ENCODE measurements around the gene CACNB4.
A peak's percentile ranks its signal among the peaks of the same experiment; 100 is the strongest.

Gene CACNB4

DNA sequence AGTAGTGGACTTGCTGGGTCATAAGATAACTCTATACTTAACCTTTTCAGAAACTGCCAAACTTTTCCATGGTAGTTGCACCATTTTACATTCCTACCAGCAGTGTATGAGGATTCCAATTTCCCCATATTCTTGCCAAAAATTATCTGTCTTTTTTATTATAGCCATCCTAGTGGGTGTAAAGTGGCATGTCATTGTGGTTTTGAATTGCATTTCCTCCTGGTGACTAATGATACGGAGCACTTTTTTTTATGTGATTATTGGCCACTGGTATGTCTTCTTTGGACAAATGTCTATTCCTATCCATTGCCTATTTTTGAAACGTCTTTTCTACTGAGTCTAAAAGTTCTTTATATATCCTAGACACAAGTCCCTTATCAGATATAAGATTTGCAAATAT is 44.3 kb downstream of the CACNB4 start:
- Histone ChIP-seq H3K27ac (ENCODE audit: low read depth, low read length) (peak overlapping the region; percentile 54), H2AFZ (ENCODE audit: low read length, unreplicated experiment) (peak overlapping the region; percentile 22), H3K4me1 (ENCODE audit: control insufficient read depth, insufficient read depth, low read length, unreplicated experiment) (peaks cover 16% of the 10 kb centered on the region)

DNA sequence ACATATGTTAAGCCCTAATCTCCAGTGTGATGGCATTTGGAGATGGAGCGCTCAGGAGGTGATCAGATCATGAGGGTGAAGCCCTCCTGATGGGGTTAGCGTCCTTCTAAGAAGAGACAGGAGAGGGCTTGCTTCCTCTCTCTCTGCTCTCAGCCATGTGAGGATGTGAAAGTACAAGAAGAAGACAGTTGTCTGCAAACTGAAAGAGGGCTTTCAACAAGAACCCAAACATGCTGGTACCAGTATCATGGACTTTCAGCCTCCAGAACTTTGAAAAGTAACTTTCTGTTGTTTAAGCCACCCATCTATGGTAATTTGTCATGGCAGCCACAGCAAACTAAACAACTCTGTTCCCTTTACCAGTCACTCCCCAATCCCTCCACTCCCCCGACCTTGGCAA is 47.4 kb downstream of the CACNB4 start:
- H3K4me1 ChIP-seq (ENCODE audit: control insufficient read depth, insufficient read depth, low read length, unreplicated experiment), result peaks cover 16% of the 10 kb centered on the region
- H3K27me3 ChIP-seq (ENCODE audit: insufficient read depth, low read length), result peaks cover 34% of the 10 kb centered on the region
- no peak overlapping the region for H2AFZ ChIP-seq (ENCODE audit: low read length, unreplicated experiment)
- no peak overlapping the region for H3K4me3 ChIP-seq (ENCODE audit: low read depth, low read length)
- H3K36me3 ChIP-seq (ENCODE audit: insufficient read depth, low read length), result no peaks in the 10 kb centered on the region
- H3K79me2 ChIP-seq (ENCODE audit: control insufficient read depth, insufficient read depth, low read length, unreplicated experiment), result no peaks in the 10 kb centered on the region
- no peak overlapping the region for H3K27ac ChIP-seq (ENCODE audit: low read depth, low read length)

More for the DNA sequence above, 44.3 kb downstream of the CACNB4 start:
- peaks cover 43% of the 10 kb centered on the region for H3K27me3 ChIP-seq (ENCODE audit: insufficient read depth, low read length)
- no peaks in the 10 kb centered on the region for H3K79me2 ChIP-seq (ENCODE audit: control insufficient read depth, insufficient read depth, low read length, unreplicated experiment)
- no peak overlapping the region for H3K4me3 ChIP-seq (ENCODE audit: low read depth, low read length)
- H3K36me3 ChIP-seq (ENCODE audit: insufficient read depth, low read length), result no peaks in the 10 kb centered on the region

DNA sequence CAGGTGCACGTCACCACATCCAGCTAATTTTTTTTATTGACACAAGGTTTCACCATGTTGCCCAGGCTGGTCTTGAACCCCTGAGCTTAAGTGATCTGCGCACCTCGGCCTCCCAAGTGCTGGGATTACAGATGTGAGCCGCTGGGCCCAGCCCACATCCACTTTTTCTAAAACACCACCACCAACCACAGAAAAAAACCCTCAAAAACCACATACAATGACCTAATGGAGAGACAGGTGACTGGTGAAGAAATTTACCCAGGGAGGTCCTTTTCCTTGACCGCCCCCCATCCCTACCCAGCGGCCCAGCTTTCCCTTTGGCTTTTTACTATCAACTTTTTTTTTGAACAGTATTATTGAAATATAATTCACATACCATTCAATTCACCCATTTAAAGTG is 47.9 kb downstream of the CACNB4 start:
- Histone ChIP-seq H3K4me1 (ENCODE audit: control insufficient read depth, insufficient read depth, low read length, unreplicated experiment) (peaks cover 16% of the 10 kb centered on the region), H3K27me3 (ENCODE audit: insufficient read depth, low read length) (peaks cover 35% of the 10 kb centered on the region)

DNA sequence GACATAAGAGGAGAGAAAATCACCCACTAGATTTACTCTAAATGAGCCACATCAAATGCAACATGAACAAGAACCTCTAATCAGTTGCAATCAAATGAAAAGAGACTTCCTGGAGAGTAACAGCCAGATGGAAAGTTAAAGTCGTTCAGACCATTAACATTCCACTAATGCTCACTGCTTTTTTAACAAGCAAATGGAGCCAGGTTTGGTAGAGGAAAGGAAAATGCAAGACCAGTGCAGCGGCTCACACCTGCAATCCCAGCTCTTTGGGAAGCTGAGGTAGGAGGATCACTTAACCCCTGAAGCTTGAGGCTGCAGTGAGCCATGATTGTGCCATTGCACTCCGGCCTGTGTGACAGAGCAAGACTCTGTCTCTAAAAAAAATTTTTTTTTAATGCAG is 48.5 kb downstream of the CACNB4 start:
- peaks cover 35% of the 10 kb centered on the region for H3K27me3 ChIP-seq (ENCODE audit: insufficient read depth, low read length)
- peaks cover 11% of the 10 kb centered on the region for H3K4me1 ChIP-seq (ENCODE audit: control insufficient read depth, insufficient read depth, low read length, unreplicated experiment)
- H3K79me2 ChIP-seq (ENCODE audit: control insufficient read depth, insufficient read depth, low read length, unreplicated experiment), result no peaks in the 10 kb centered on the region
- no peak overlapping the region for H3K27ac ChIP-seq (ENCODE audit: low read depth, low read length)
- no peak overlapping the region for H2AFZ ChIP-seq (ENCODE audit: low read length, unreplicated experiment)
- H3K4me3 ChIP-seq (ENCODE audit: low read depth, low read length), result no peak overlapping the region
- no peaks in the 10 kb centered on the region for H3K36me3 ChIP-seq (ENCODE audit: insufficient read depth, low read length)

More for the DNA sequence above, 47.9 kb downstream of the CACNB4 start:
- no peaks in the 10 kb centered on the region for H3K36me3 ChIP-seq (ENCODE audit: insufficient read depth, low read length)
- no peak overlapping the region for H2AFZ ChIP-seq (ENCODE audit: low read length, unreplicated experiment)
- H3K27ac ChIP-seq (ENCODE audit: low read depth, low read length), result no peak overlapping the region
- no peak overlapping the region for H3K4me3 ChIP-seq (ENCODE audit: low read depth, low read length)
- H3K79me2 ChIP-seq (ENCODE audit: control insufficient read depth, insufficient read depth, low read length, unreplicated experiment), result no peaks in the 10 kb centered on the region

DNA sequence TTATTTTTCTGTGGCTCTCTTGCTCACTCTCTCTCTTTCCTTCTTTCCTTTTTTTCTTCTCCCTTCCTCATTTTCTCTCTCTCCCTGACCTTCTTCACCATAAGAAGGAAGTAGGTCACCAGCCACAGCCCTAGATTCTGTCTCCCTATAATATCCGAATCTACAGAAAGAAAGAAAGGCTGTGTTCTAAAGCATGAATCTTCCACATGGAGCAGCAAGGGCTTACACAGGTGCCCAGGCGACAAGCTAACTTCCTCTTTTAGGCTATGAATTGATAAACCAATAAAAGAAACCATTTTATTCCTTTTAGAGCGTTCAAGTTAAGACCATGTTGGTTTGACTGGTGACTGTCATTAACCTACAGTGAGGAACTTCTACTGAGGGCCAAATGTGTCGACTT is 49.3 kb downstream of the CACNB4 start:
- H3K4me3 ChIP-seq (ENCODE audit: low read depth, low read length), result no peak overlapping the region
- peaks cover 35% of the 10 kb centered on the region for H3K27me3 ChIP-seq (ENCODE audit: insufficient read depth, low read length)
- H3K79me2 ChIP-seq (ENCODE audit: control insufficient read depth, insufficient read depth, low read length, unreplicated experiment), result no peaks in the 10 kb centered on the region
- no peaks in the 10 kb centered on the region for H3K36me3 ChIP-seq (ENCODE audit: insufficient read depth, low read length)
- peaks cover 3% of the 10 kb centered on the region for H3K4me1 ChIP-seq (ENCODE audit: control insufficient read depth, insufficient read depth, low read length, unreplicated experiment)
- no peak overlapping the region for H3K27ac ChIP-seq (ENCODE audit: low read depth, low read length)
- H2AFZ ChIP-seq (ENCODE audit: low read length, unreplicated experiment), result no peak overlapping the region

DNA sequence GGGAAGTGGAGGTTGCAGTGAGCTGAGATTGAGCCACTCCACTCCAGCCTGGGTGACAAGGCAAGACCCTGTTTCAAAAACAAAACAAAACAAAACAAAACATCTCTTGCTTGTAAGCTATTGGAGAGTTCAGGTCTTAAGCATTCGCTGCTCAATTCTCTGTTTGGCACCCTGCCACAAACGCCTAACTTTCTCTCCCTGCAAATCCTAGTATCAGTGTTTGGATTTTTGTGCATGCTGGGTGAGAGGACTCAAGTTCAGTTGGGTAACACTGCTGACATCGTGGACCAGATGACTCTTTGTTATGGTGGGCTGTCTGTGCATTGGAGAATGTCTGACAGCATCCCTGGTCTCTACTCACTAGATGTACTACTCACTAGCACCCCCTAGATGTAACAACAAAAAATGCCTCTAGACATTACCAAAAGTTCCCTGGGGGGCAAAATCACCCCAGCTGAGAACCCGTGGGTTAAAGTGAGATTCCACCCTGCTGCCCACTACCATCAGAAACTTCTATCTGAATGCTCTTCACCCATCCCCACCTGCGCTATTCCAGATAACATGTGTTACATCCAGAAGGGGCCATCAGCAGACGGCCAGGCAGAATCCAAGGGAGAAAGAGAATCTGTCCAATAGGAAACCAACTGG is 50.9 kb downstream of the CACNB4 start:
- no peaks in the 10 kb centered on the region for H3K36me3 ChIP-seq (ENCODE audit: insufficient read depth, low read length)
- peaks cover 35% of the 10 kb centered on the region for H3K27me3 ChIP-seq (ENCODE audit: insufficient read depth, low read length)

DNA sequence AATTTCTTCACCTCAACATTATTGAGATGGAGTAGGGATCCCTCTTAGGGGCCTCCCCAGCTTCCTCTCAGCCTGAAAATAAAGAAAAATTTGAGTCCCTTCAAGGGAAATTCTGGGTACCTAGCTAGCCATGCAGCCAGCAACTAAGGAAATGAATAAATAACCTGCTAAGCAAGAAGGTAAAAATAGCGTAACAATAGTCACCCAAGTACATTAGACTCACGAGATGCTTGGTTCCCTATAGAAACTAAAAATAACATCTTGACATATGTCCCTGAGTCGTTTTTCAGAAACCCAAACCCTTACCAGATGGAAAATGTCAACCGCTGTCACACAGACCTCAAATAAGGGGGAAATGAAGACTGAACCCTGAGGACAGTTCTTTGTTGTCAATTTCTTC is 51.9 kb downstream of the CACNB4 start:
- no peak overlapping the region for H2AFZ ChIP-seq (ENCODE audit: low read length, unreplicated experiment)
- no peaks in the 10 kb centered on the region for H3K36me3 ChIP-seq (ENCODE audit: insufficient read depth, low read length)

More for the DNA sequence above, 50.9 kb downstream of the CACNB4 start:
- H2AFZ ChIP-seq (ENCODE audit: low read length, unreplicated experiment), result no peak overlapping the region
- H3K27ac ChIP-seq (ENCODE audit: low read depth, low read length), result no peak overlapping the region
- no peaks in the 10 kb centered on the region for H3K4me1 ChIP-seq (ENCODE audit: control insufficient read depth, insufficient read depth, low read length, unreplicated experiment)
- H3K4me3 ChIP-seq (ENCODE audit: low read depth, low read length), result no peak overlapping the region
- H3K79me2 ChIP-seq (ENCODE audit: control insufficient read depth, insufficient read depth, low read length, unreplicated experiment), result no peaks in the 10 kb centered on the region

DNA sequence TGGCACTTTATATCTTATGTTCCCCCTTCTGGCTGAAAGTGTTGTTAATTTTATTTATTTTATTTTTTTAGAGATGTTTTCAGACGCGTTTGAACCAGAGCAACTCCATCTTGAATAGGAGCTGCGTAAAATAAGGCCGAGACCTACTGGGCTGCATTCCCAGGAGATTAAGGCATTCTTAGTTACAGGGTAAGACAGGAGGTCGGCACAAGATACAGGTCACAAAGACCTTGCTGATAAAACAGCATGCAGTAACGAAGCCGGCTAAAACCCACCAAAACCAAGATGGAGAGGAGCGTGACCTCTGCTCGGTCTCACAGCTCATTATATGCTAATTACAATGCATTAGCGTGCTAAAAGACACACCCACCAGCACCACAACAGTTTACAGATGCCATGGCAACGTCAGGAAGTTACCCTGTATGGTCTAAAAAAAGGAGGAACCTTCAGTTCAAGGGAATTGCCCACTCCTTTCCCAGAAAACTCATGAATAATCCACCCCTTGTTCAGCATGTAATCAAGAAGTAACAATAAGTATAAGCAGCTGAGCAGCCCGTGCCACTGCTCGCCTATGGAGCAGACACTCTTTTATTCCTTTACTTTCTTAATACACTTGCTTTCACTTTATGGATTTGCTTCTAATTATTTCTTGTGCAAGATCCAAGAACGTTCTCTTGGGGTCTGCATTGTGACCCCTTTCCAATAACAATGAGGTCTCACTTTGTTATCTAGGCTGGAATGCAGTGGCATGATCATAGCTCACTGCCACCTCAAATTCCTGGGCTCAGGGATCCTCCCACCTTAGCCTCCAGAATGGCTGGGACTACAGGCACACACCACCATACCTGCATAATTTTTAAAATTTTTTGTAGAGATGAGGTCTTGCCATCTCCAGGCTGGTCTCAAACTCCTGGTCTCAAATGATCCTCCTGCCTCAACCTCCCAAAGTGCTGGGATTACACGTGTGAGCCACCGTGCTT is 55.9 kb downstream of the CACNB4 start:
- Histone ChIP-seq H2AFZ (ENCODE audit: low read length, unreplicated experiment) (no peak overlapping the region), H3K4me1 (ENCODE audit: control insufficient read depth, insufficient read depth, low read length, unreplicated experiment) (no peaks in the 10 kb centered on the region), H3K27me3 (ENCODE audit: insufficient read depth, low read length) (0 out of 2 replicates have a peak, but pooled peaks cover 11% of the 10 kb centered on the region), H3K36me3 (ENCODE audit: insufficient read depth, low read length) (no peaks in the 10 kb centered on the region), H3K79me2 (ENCODE audit: control insufficient read depth, insufficient read depth, low read length, unreplicated experiment) (no peaks in the 10 kb centered on the region), H3K4me3 (ENCODE audit: low read depth, low read length) (no peak overlapping the region), H3K27ac (ENCODE audit: low read depth, low read length) (no peak overlapping the region)

More for the DNA sequence above, 51.9 kb downstream of the CACNB4 start:
- H3K4me1 ChIP-seq (ENCODE audit: control insufficient read depth, insufficient read depth, low read length, unreplicated experiment), result no peaks in the 10 kb centered on the region
- H3K27ac ChIP-seq (ENCODE audit: low read depth, low read length), result no peak overlapping the region
- H3K4me3 ChIP-seq (ENCODE audit: low read depth, low read length), result no peak overlapping the region
- H3K27me3 ChIP-seq (ENCODE audit: insufficient read depth, low read length), result peaks cover 35% of the 10 kb centered on the region
- no peaks in the 10 kb centered on the region for H3K79me2 ChIP-seq (ENCODE audit: control insufficient read depth, insufficient read depth, low read length, unreplicated experiment)

DNA sequence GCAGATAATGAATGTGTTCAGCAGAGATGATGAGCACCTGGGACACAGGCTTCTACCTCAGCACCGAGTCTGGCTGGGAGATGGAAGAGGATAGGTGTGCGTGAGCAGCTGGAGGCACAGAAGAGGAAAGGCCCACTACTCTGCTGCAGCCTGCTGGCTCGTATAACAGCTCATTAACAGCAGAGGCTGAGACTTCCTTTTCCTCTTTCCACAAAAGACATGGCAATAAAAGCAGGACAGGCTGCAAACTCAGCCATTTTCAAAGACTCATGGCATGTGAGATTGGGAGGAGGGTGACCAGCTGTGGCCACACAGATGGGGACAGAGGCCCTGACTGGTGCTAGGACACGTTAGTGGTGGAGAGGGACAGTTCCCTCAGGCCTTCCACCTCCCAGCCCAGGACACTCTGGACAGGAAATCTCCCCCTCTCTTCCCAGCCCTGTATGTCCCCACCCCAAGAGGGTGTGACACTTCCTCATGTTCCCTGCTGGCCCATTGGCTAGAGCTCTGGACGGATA is 60.3 kb downstream of the CACNB4 start:
- no peak overlapping the region for H2AFZ ChIP-seq (ENCODE audit: low read length, unreplicated experiment)
- 0 out of 2 replicates have a peak, but pooled peaks cover 3% of the 10 kb centered on the region for H3K27me3 ChIP-seq (ENCODE audit: insufficient read depth, low read length)
- no peak overlapping the region for H3K27ac ChIP-seq (ENCODE audit: low read depth, low read length)
- H3K36me3 ChIP-seq (ENCODE audit: insufficient read depth, low read length), result no peaks in the 10 kb centered on the region
- no peaks in the 10 kb centered on the region for H3K79me2 ChIP-seq (ENCODE audit: control insufficient read depth, insufficient read depth, low read length, unreplicated experiment)
- no peak overlapping the region for H3K4me3 ChIP-seq (ENCODE audit: low read depth, low read length)
- no peaks in the 10 kb centered on the region for H3K4me1 ChIP-seq (ENCODE audit: control insufficient read depth, insufficient read depth, low read length, unreplicated experiment)

DNA sequence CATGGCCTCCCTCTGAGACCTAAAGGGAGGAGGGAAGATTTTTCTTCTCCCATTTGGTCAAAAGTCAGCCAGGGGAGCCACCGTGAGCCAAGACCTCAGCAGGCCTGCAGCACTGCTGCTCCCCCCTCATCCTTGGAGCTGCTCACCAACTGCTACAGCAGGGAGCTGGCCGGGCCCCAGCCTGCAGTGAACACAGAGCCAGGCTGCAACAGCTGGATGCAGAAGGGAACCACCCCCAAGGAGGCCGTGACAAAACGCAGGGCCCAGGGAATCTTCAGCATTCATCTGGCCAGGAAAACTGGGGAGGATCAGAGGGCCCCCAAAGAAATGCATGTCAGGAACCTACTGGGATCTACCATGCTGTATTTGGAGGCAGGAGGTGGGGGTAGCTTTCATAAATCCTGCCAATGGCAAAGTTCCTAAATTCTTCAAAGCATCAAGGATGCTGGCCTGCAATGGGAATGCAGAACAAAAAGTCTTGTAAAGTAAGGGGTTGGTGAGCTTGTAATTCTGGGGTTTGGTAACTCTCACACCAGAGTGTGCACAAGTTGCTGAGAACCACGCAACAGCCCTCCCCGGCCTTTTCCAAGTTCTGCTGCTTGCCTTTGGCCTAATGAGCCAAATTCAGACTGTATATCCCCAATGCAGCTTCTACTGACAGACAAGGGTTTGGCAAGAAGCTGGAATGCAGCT is 61.0 kb downstream of the CACNB4 start:
- H2AFZ ChIP-seq (ENCODE audit: low read length, unreplicated experiment), result no peak overlapping the region
- 0 out of 2 replicates have a peak, but pooled peaks cover 3% of the 10 kb centered on the region for H3K27me3 ChIP-seq (ENCODE audit: insufficient read depth, low read length)
- H3K79me2 ChIP-seq (ENCODE audit: control insufficient read depth, insufficient read depth, low read length, unreplicated experiment), result no peaks in the 10 kb centered on the region
- H3K4me1 ChIP-seq (ENCODE audit: control insufficient read depth, insufficient read depth, low read length, unreplicated experiment), result no peaks in the 10 kb centered on the region
- H3K36me3 ChIP-seq (ENCODE audit: insufficient read depth, low read length), result no peaks in the 10 kb centered on the region
- H3K27ac ChIP-seq (ENCODE audit: low read depth, low read length), result no peak overlapping the region
- no peak overlapping the region for H3K4me3 ChIP-seq (ENCODE audit: low read depth, low read length)
